ENCODE measurements around the gene GID8.

- TF ChIP-seq EZH2 (IDR thresholded peaks at IDR 0.05; ENCODE audit: low read depth, unreplicated experiment) (no peak), REST (IDR thresholded peaks at IDR 0.05; ENCODE audit: unreplicated experiment) (no peak), CTCF (conservative IDR thresholded peaks at IDR 0.05; ENCODE audit: low read depth in 2 of 2) (no peak), STAT1 (IDR thresholded peaks at IDR 0.05; ENCODE audit: unreplicated experiment) (no peak), CREB1 (CRISPR knock-in tag; IDR thresholded peaks at IDR 0.05; ENCODE audit: low read depth) (no peak)
Measured at GRCh38 chr20:62963614-62964397, 25.9 kb downstream of the GID8 start.

Data from GM23338 (cell line).